Measurements from ENCODE around the gene PPP6R2.

GRCh38 chr22:50476868-50477267 lies 133.7 kb downstream of the PPP6R2 start:
- TF ChIP-seq CTCF (IDR thresholded peaks at IDR 0.05): no peak
- TF ChIP-seq POLR2AphosphoS5 (IDR thresholded peaks at IDR 0.05): no peak
- TF ChIP-seq POLR2A (IDR thresholded peaks at IDR 0.05): no peak
